HL-60 (cell line): ENCODE data around the gene UBXN7.

ENCODE experiments used
- DNase-seq, 2 experiments: peaks; one replicate each; pipeline ENCODE4 v3.0.0-alpha.2; 2010 to 2020; ENCODE audit warnings: low read depth in 1 of 2, low spot score in 1 of 2
- H3K27ac ChIP-seq: fragments of 250-450 bp; sonication (Bioruptor Pico); replicated peaks from 2 replicates; pipeline ENCODE4 v1.5.1; 2020; ENCODE audit warnings: mild to moderate bottlenecking, moderate library complexity
- H3K27me3 ChIP-seq: fragments of 250-450 bp; sonication (Bioruptor Pico); 2 replicates; pipeline ENCODE4 v1.5.1; 2021; ENCODE audit warnings: mild to moderate bottlenecking, moderate library complexity; ENCODE audit not compliant: insufficient read depth, poor library complexity, severe bottlenecking
- H3K4me3 ChIP-seq: replicated peaks from 2 replicates; pipeline ENCODE4 v1.5.1; 2011; ENCODE audit warnings: mild to moderate bottlenecking, control low read depth, low read length; ENCODE audit not compliant: insufficient read depth
- CTCF ChIP-seq: IDR thresholded peaks from one replicate; pipeline ENCODE4 v1.5.1; 2011; ENCODE audit warnings: low read length, control low read depth, inconsistent platforms; ENCODE audit not compliant: insufficient read depth
- GABPA ChIP-seq: IDR thresholded peaks from 2 replicates; pipeline ENCODE4 v1.6.1; 2012; ENCODE audit warnings: low read depth
- POLR2AphosphoS5 ChIP-seq: IDR thresholded peaks from 2 replicates; pipeline ENCODE4 v1.6.1; 2012; ENCODE audit warnings: low read depth
- REST ChIP-seq: IDR thresholded peaks from 2 replicates; pipeline ENCODE4 v1.6.1; 2012; ENCODE audit warnings: low read depth; ENCODE audit not compliant: insufficient replicate concordance
- SPI1 ChIP-seq: IDR thresholded peaks from 2 replicates; pipeline ENCODE4 v1.6.1; 2012; ENCODE audit warnings: low read depth, mild to moderate bottlenecking, borderline replicate concordance

The UBXN7 gene

DNA sequence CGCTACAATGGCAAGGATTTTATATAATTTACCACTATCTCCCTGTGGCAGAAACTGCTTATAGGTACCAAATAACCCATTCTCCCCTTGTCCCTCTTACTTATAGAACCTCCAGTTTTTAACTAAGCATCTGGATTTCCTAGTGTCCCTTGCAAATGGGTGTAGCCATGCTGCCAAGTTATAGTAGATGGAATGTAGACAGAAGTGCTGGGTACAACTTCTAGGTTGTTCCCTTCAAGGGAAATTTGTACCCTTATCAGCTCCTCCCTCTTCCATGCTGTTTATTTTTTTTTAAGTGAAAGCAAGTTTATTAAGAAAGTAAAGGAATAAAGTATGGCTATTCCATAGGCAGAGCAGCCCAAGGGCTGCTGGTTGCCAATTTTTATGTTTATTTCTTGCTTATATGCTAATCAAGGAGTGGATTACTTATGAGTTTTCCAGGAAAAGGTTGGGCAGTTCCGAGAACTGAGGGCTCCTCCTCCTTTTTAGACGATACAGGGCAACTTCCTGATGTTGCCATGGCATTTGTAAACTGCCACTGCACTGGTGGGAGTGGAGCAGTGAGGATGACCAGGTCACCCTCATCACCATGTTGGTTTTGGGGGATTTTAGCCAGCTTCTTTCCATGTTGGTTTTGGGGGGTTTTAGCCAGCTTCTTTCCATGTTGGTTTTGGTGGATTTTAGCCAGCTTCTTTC is 53.9 kb downstream of the UBXN7 start:
- Histone ChIP-seq H3K27ac (no peak overlapping the region), H3K4me3 (no peak overlapping the region), H3K27me3 (no peaks in the 10 kb centered on the region)
- TF ChIP-seq REST (no peak), CTCF (no peak), GABPA (no peak), SPI1 (no peak), POLR2AphosphoS5 (no peak)
- no peak for DNase-seq

- DNase-seq = no peak
- no peak for TF ChIP-seq POLR2AphosphoS5
- TF ChIP-seq CTCF = no peak
- TF ChIP-seq SPI1 = no peak
- no peak for TF ChIP-seq REST
- Histone ChIP-seq H3K4me3 (no peak overlapping the region), H3K27ac (no peak overlapping the region), H3K27me3 (no peaks in the 10 kb centered on the region)
Measured at GRCh38 chr3:196377321-196377720, 54.9 kb downstream of the UBXN7 start.

DNA sequence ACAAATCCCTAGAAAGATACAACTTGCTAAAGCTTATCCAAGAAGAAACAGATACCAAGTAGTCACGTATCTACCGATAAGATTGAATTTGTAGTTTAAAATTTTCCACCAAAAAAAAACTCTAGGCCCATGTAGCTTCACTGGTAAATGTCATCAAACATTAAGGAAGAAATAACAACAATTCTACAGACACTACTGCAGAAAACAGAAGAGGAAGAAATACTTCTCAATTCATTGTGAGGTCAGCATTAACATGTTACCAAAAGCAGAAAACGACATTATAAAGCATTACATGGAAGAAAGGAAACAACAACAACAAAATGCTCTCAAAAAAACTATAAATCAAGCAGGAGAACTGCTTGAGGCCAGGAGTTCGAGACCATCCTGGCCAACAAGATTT is 66.5 kb downstream of the UBXN7 start:
- TF ChIP-seq SPI1 = no peak
- TF ChIP-seq GABPA = no peak
- no peak for TF ChIP-seq POLR2AphosphoS5
- TF ChIP-seq CTCF = no peak
- no peak for TF ChIP-seq REST
- no peak overlapping the region; the same call in 1 of the 2 replicates for H3K27ac ChIP-seq
- DNase-seq = no peak
- H3K27me3 ChIP-seq = no peaks in the 10 kb centered on the region
- no peak overlapping the region for H3K4me3 ChIP-seq
